T-helper 2 cell treated with Interferon-gamma antibody and Interleukin-4, amounts not matched to agents 5 μg/mL and 100 μg/mL, for 36 hours (primary cell): Measurements from ENCODE around the gene FBXO24.

Experiments used
- DNase-seq: peaks from one replicate; pipeline ENCODE4 v3.0.0; 2021; ENCODE audit warnings: low spot score
- H3K27ac Mint-ChIP-seq: one replicate; pipeline ENCODE4 v1.8.0; 2021; ENCODE audit warnings: mild to moderate bottlenecking, mixed read lengths
- H3K27me3 Mint-ChIP-seq: one replicate; pipeline ENCODE4 v1.8.0; 2021; ENCODE audit warnings: low read depth, mixed read lengths
- H3K36me3 Mint-ChIP-seq: one replicate; pipeline ENCODE4 v1.8.0; 2021; ENCODE audit warnings: low read depth, mixed read lengths
- H3K4me1 Mint-ChIP-seq: one replicate; pipeline ENCODE4 v1.8.0; 2021; ENCODE audit warnings: low read depth, mixed read lengths
- H3K4me3 Mint-ChIP-seq: one replicate; pipeline ENCODE4 v1.8.0; 2022; ENCODE audit warnings: mild to moderate bottlenecking, moderate library complexity, mixed read lengths
- H3K9me3 Mint-ChIP-seq: one replicate; pipeline ENCODE4 v1.8.0; 2021; ENCODE audit warnings: mixed read lengths

FBXO24 gene

GRCh38 chr7:100642534-100642907 lies 56.4 kb downstream of the FBXO24 start:
- Mint-ChIP-seq H3K4me1 (no peaks in the 10 kb centered on the region), H3K27ac (no peak overlapping the region), H3K4me3 (no peak overlapping the region), H3K27me3 (peaks cover 8% of the 10 kb centered on the region), H3K36me3 (no peaks in the 10 kb centered on the region), H3K9me3 (no peaks in the 10 kb centered on the region)
- no peak for DNase-seq

DNA sequence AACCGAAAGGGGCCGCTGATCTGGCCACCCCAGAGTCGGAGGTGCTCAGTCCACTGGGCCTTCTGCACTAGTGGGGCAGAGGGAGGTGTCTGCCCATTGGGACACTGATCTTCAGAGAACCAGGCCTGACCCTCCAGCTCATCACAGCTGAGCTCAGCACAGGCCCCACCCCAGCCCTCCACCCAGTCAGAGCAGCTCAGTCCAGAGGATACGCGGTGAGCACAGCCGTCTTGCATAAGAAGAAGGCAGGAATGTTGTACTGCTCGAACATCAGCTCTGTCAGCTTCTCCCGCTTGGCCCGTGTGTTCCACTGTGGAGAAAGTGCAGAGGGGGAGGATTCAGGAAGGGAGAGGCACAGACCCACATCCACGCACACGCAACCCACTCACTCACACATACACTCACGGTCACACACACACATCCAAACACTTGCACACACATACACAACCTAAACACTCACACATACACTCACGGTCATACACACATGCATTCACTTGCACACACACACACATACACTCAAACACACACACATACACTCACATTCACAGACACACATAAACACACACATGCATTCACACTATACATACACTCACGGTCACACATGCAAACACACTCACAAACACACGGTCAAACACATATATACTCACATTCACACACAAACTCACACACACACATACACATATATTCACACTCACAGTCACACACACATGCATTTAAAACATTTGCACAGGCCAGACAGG lies 63.9 kb downstream of the FBXO24 start:
- Mint-ChIP-seq H3K27ac (no peak overlapping the region), H3K9me3 (no peaks in the 10 kb centered on the region), H3K4me3 (no peak overlapping the region), H3K27me3 (peaks cover 16% of the 10 kb centered on the region), H3K36me3 (no peaks in the 10 kb centered on the region), H3K4me1 (no peaks in the 10 kb centered on the region)
- DNase-seq = no peak
